ENCODE data around the gene PRPSAP2. TPM values are rescaled to one million over a fixed set of nuclear protein-coding genes. Genes with fewer than 3 reads are reported as not detected.

PRPSAP2 gene
- total RNA-seq, 2 experiments from 2014 or later: 57.3 to 57.8 TPM

- Mint-ChIP-seq H3K27ac (no peak overlapping the region), H3K4me1 (ENCODE audit: low read depth) (peaks cover 8% of the 10 kb centered on the region), H3K4me3 (no peak overlapping the region), H3K9me3 (ENCODE audit: insufficient read depth) (no peaks in the 10 kb centered on the region), H3K36me3 (ENCODE audit: low read depth) (no peaks in the 10 kb centered on the region), H3K27me3 (ENCODE audit: low read depth) (no peaks in the 10 kb centered on the region)
- ChIA-PET POLR2A (no interaction called here), CTCF (no interaction called here)
- DNase-seq (no peak), ATAC-seq (no peak)
Measured at GRCh38 chr17:18964018-18964351, 106.1 kb downstream of the PRPSAP2 start.

- H3K9me3 Mint-ChIP-seq (ENCODE audit: insufficient read depth): no peaks in the 10 kb centered on the region
- DNase-seq: no peak
- H3K36me3 Mint-ChIP-seq (ENCODE audit: low read depth): no peaks in the 10 kb centered on the region
- peaks cover 8% of the 10 kb centered on the region for H3K4me1 Mint-ChIP-seq (ENCODE audit: low read depth)
- H3K4me3 Mint-ChIP-seq: no peak overlapping the region
- no peaks in the 10 kb centered on the region for H3K27me3 Mint-ChIP-seq (ENCODE audit: low read depth)
- ATAC-seq: no peak
- ChIA-PET POLR2A (no interaction called here), CTCF (no interaction called here)
- no peak overlapping the region for H3K27ac Mint-ChIP-seq
Measured at GRCh38 chr17:18964550-18964949, 106.6 kb downstream of the PRPSAP2 start.

- H3K27me3 Mint-ChIP-seq (ENCODE audit: low read depth): no peaks in the 10 kb centered on the region
- ChIA-PET POLR2A (no interaction called here), CTCF (no interaction called here)
- H3K27ac Mint-ChIP-seq: no peak overlapping the region
- H3K4me1 Mint-ChIP-seq (ENCODE audit: low read depth): peaks cover 6% of the 10 kb centered on the region
- no peak for ATAC-seq
- H3K9me3 Mint-ChIP-seq (ENCODE audit: insufficient read depth): no peaks in the 10 kb centered on the region
- DNase-seq: no peak
- no peaks in the 10 kb centered on the region for H3K36me3 Mint-ChIP-seq (ENCODE audit: low read depth)
- H3K4me3 Mint-ChIP-seq: no peak overlapping the region
Measured at GRCh38 chr17:18965530-18966236, 107.8 kb downstream of the PRPSAP2 start.

- ChIA-PET CTCF (no interaction called here), POLR2A (no interaction called here)
- Mint-ChIP-seq H3K4me1 (ENCODE audit: low read depth) (peaks cover 3% of the 10 kb centered on the region), H3K4me3 (no peak overlapping the region), H3K9me3 (ENCODE audit: insufficient read depth) (no peaks in the 10 kb centered on the region), H3K27me3 (ENCODE audit: low read depth) (no peaks in the 10 kb centered on the region), H3K36me3 (ENCODE audit: low read depth) (no peaks in the 10 kb centered on the region), H3K27ac (no peak overlapping the region)
- ATAC-seq: no peak
- no peak for DNase-seq
Measured at GRCh38 chr17:18966831-18967624, 109.1 kb downstream of the PRPSAP2 start.

- ChIA-PET POLR2A (no interaction called here), CTCF (no interaction called here)
- DNase-seq (no peak), ATAC-seq (no peak)
- H3K27ac Mint-ChIP-seq: no peak overlapping the region
- H3K9me3 Mint-ChIP-seq (ENCODE audit: insufficient read depth): no peaks in the 10 kb centered on the region
- no peaks in the 10 kb centered on the region for H3K36me3 Mint-ChIP-seq (ENCODE audit: low read depth)
- no peaks in the 10 kb centered on the region for H3K27me3 Mint-ChIP-seq (ENCODE audit: low read depth)
- H3K4me1 Mint-ChIP-seq (ENCODE audit: low read depth): peaks cover 3% of the 10 kb centered on the region
- H3K4me3 Mint-ChIP-seq: no peak overlapping the region
Measured at GRCh38 chr17:18967916-18968315, 110.0 kb downstream of the PRPSAP2 start.

GRCh38 chr17:18968345-18968744, 110.4 kb downstream of the PRPSAP2 start:
- ATAC-seq: no peak
- CTCF ChIA-PET: no interaction called here
- H3K4me3 Mint-ChIP-seq: no peak overlapping the region
- no peak for DNase-seq
- no peak overlapping the region for H3K27ac Mint-ChIP-seq
- POLR2A ChIA-PET: no interaction called here
- H3K4me1 Mint-ChIP-seq (ENCODE audit: low read depth): peaks cover 3% of the 10 kb centered on the region
- H3K36me3 Mint-ChIP-seq (ENCODE audit: low read depth): no peaks in the 10 kb centered on the region
- no peaks in the 10 kb centered on the region for H3K27me3 Mint-ChIP-seq (ENCODE audit: low read depth)
- H3K9me3 Mint-ChIP-seq (ENCODE audit: insufficient read depth): no peaks in the 10 kb centered on the region

- ATAC-seq: no peak
- no peak overlapping the region for H3K4me3 Mint-ChIP-seq
- peaks cover 3% of the 10 kb centered on the region for H3K4me1 Mint-ChIP-seq (ENCODE audit: low read depth)
- CTCF ChIA-PET: interaction anchor here (1.2 kb wide), 1 partner anchor 8 kb away, joined by 8 read pairs; no protein-coding TSS in a partner anchor
- H3K9me3 Mint-ChIP-seq (ENCODE audit: insufficient read depth): no peaks in the 10 kb centered on the region
- no peak for DNase-seq
- H3K27me3 Mint-ChIP-seq (ENCODE audit: low read depth): no peaks in the 10 kb centered on the region
- POLR2A ChIA-PET: no interaction called here
- no peaks in the 10 kb centered on the region for H3K36me3 Mint-ChIP-seq (ENCODE audit: low read depth)
- H3K27ac Mint-ChIP-seq: no peak overlapping the region
Measured at GRCh38 chr17:18968945-18969887, 111.3 kb downstream of the PRPSAP2 start.

GRCh38 chr17:18970582-18971480, 112.9 kb downstream of the PRPSAP2 start:
- Mint-ChIP-seq H3K36me3 (ENCODE audit: low read depth) (no peaks in the 10 kb centered on the region), H3K27ac (no peak overlapping the region), H3K27me3 (ENCODE audit: low read depth) (no peaks in the 10 kb centered on the region), H3K9me3 (ENCODE audit: insufficient read depth) (no peaks in the 10 kb centered on the region), H3K4me1 (ENCODE audit: low read depth) (peaks cover 3% of the 10 kb centered on the region), H3K4me3 (no peak overlapping the region)
- ChIA-PET CTCF (interaction anchor here (2.0 kb wide), 1 partner anchor 10 kb away, joined by 10 read pairs; no protein-coding TSS in a partner anchor), POLR2A (no interaction called here)
- no peak for ATAC-seq
- no peak for DNase-seq

- no peak for ATAC-seq
- CTCF ChIA-PET: interaction anchor here (2.0 kb wide), 1 partner anchor 11 kb away, joined by 10 read pairs; no protein-coding TSS in a partner anchor
- Mint-ChIP-seq H3K27ac (no peak overlapping the region), H3K36me3 (ENCODE audit: low read depth) (no peaks in the 10 kb centered on the region), H3K4me1 (ENCODE audit: low read depth) (peaks cover 3% of the 10 kb centered on the region), H3K9me3 (ENCODE audit: insufficient read depth) (no peaks in the 10 kb centered on the region), H3K27me3 (ENCODE audit: low read depth) (no peaks in the 10 kb centered on the region), H3K4me3 (no peak overlapping the region)
- DNase-seq: no peak
- POLR2A ChIA-PET: no interaction called here
Measured at GRCh38 chr17:18971801-18972200, 113.9 kb downstream of the PRPSAP2 start.

GRCh38 chr17:18974407-18975149, 116.6 kb downstream of the PRPSAP2 start:
- DNase-seq (no peak), ATAC-seq (no peak)
- ChIA-PET POLR2A (no interaction called here), CTCF (interaction anchor here (1.4 kb wide), 1 partner anchor 13 kb away, joined by 4 read pairs; no protein-coding TSS in a partner anchor)
- Mint-ChIP-seq H3K4me3 (no peak overlapping the region), H3K27me3 (ENCODE audit: low read depth) (no peaks in the 10 kb centered on the region), H3K4me1 (ENCODE audit: low read depth) (no peaks in the 10 kb centered on the region), H3K9me3 (ENCODE audit: insufficient read depth) (no peaks in the 10 kb centered on the region), H3K36me3 (ENCODE audit: low read depth) (no peaks in the 10 kb centered on the region), H3K27ac (no peak overlapping the region)

All from activated CD8-positive, alpha-beta T cell treated with anti-CD3 and anti-CD28 coated beads, Interleukin-2, amount 10 ng/mL, durations not matched to agents 7 days and 5 days (primary cell).